ENCODE measurements around the gene RBM18. TPM values are rescaled to one million over a fixed set of nuclear protein-coding genes. Genes with fewer than 3 reads are reported as not detected.

The RBM18 gene, protein sequence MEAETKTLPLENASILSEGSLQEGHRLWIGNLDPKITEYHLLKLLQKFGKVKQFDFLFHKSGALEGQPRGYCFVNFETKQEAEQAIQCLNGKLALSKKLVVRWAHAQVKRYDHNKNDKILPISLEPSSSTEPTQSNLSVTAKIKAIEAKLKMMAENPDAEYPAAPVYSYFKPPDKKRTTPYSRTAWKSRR
- polyA plus RNA-seq: 16.2 TPM
- long read RNA-seq, donor 1, full-length matches to known transcripts: 7 of 7 reads
- long read RNA-seq, donor 1, partial matches to known transcripts: 0 of 7 reads
- long read RNA-seq, donor 1, other reads (novel, unspliced or antisense): 0 of 7 reads
- long read RNA-seq, donor 2, full-length matches to known transcripts: 10 of 114 reads
- long read RNA-seq, donor 2, partial matches to known transcripts: 104 of 114 reads
- long read RNA-seq, donor 2, other reads (novel, unspliced or antisense): 0 of 114 reads
- long read RNA-seq, donor 3: 0 reads
- long read RNA-seq, donor 4, full-length matches to known transcripts: 1 of 1 reads
- long read RNA-seq, donor 4, partial matches to known transcripts: 0 of 1 reads
- long read RNA-seq, donor 4, other reads (novel, unspliced or antisense): 0 of 1 reads
- long read RNA-seq, donor 5, full-length matches to known transcripts: 13 of 13 reads
- long read RNA-seq, donor 5, partial matches to known transcripts: 0 of 13 reads
- long read RNA-seq, donor 5, other reads (novel, unspliced or antisense): 0 of 13 reads
- long read RNA-seq, donor 6, full-length matches to known transcripts: 15 of 15 reads
- long read RNA-seq, donor 6, partial matches to known transcripts: 0 of 15 reads
- long read RNA-seq, donor 6, other reads (novel, unspliced or antisense): 0 of 15 reads
- long read RNA-seq, donor 7, full-length matches to known transcripts: 13 of 13 reads
- long read RNA-seq, donor 7, partial matches to known transcripts: 0 of 13 reads
- long read RNA-seq, donor 7, other reads (novel, unspliced or antisense): 0 of 13 reads
- long read RNA-seq, donor 8, full-length matches to known transcripts: 20 of 20 reads
- long read RNA-seq, donor 8, partial matches to known transcripts: 0 of 20 reads
- long read RNA-seq, donor 8, other reads (novel, unspliced or antisense): 0 of 20 reads
- long read RNA-seq, donor 9, full-length matches to known transcripts: 14 of 14 reads
- long read RNA-seq, donor 9, partial matches to known transcripts: 0 of 14 reads
- long read RNA-seq, donor 9, other reads (novel, unspliced or antisense): 0 of 14 reads
- long read RNA-seq, donor 10, full-length matches to known transcripts: 13 of 58 reads
- long read RNA-seq, donor 10, partial matches to known transcripts: 37 of 58 reads
- long read RNA-seq, donor 10, other reads (novel, unspliced or antisense): 8 of 58 reads
- long read RNA-seq, donor 11, full-length matches to known transcripts: 9 of 43 reads
- long read RNA-seq, donor 11, partial matches to known transcripts: 28 of 43 reads
- long read RNA-seq, donor 11, other reads (novel, unspliced or antisense): 6 of 43 reads

DNA sequence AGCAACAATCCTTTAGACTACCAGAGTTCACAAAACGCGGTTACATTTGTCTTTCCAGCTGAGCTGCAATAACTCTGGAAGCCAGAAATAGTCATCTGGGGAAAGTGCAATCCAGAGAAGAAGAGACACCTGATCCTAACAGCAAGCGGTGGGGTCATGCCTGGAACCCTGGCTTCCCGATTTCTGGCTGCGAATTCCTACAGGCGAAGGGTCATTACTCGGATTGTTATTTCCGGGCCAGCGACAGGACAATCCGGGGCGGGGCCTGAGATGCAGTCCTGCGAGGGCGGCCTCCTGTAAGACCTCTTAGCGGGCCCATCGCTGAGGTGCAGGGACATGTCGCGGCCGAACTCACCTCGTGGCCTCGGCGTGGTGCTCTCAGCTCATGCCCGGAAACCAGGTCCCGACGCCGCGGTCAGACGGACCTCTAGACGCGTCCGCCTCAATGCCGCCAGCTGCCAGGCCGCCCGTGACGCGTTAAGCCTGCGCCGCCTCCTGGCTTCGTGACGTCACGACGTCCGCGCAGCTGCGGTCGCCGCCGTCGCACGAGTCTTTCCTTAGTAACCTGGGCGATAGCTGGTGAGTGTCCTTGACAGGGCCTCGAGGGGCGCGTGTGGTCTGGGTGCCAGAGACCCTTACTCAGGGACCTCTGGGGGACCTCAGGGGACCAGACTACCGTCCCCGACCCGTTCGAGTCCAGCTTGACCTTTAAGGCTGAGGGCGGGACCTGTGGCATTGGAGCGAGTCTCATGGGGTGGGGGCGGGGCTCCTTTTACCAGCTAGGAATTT, at the start of gene RBM18, which contains the start of gene MRRF:
Gene RBM18, minus strand, starts transcription at position 481 of the 789 bp plus-strand sequence. CDS start 3,348 bp downstream, outside the sequence.
Gene MRRF, plus strand, starts transcription at position 523 of the 789 bp plus-strand sequence. CDS start 6,010 bp downstream, outside the sequence.
- no peaks in the 10 kb centered on the region for H3K27me3 ChIP-seq (ENCODE audit: control insufficient read depth, insufficient read depth, low read length)
- WGBS (ENCODE audit: insufficient coverage, low lambda C conversion rate): 0% methylated on average over 1 of the region's 60 CpGs
- H3K4me1 ChIP-seq (ENCODE audit: control insufficient read depth, insufficient read depth, low read length): peaks cover 17% of the 10 kb centered on the region

DNA sequence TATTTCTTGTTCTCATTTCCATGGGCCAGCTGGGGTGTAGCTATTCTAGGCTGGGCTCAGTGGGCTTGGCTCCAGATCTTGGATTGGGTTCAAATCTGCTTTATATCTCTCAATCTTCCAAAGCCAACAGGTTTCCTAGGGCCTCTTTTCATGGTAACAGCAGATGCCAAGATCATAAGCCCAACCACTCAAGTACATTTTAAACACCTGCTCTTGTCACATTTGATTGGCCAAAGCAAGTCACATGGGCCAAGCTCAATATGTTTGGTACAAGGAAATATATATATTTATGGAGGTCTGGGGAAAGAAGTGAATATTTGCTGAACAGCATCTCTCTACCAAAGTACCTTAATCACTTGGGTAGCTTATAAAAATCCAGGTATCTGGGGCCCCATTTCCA, 49.5 kb upstream of the RBM18 start:
- Histone ChIP-seq H3K36me3 (ENCODE audit: control insufficient read depth, insufficient read depth, low read length) (peaks cover 52% of the 10 kb centered on the region), H3K27ac (ENCODE audit: low read length) (no peak overlapping the region), H3K4me1 (ENCODE audit: control insufficient read depth, insufficient read depth, low read length) (no peaks in the 10 kb centered on the region), H3K27me3 (ENCODE audit: control insufficient read depth, insufficient read depth, low read length) (no peaks in the 10 kb centered on the region), H3K9me3 (ENCODE audit: control insufficient read depth, low read depth, low read length) (no peaks in the 10 kb centered on the region), H3K4me3 (ENCODE audit: low read length) (no peak overlapping the region)
- no peak for DNase-seq

More for the DNA sequence above, at the start of gene RBM18, which contains the start of gene MRRF:
- H3K4me3 ChIP-seq (ENCODE audit: low read length): peak within 1 kb of the TSS; percentile 79
- peak within 1 kb of the TSS; percentile 88 for H3K27ac ChIP-seq (ENCODE audit: low read length)
- DNase-seq: peak; percentile 95 to 98
- no peaks in the 10 kb centered on the region for H3K9me3 ChIP-seq (ENCODE audit: control insufficient read depth, low read depth, low read length)
- peaks cover 17% of the 10 kb centered on the region for H3K36me3 ChIP-seq (ENCODE audit: control insufficient read depth, insufficient read depth, low read length)

DNA sequence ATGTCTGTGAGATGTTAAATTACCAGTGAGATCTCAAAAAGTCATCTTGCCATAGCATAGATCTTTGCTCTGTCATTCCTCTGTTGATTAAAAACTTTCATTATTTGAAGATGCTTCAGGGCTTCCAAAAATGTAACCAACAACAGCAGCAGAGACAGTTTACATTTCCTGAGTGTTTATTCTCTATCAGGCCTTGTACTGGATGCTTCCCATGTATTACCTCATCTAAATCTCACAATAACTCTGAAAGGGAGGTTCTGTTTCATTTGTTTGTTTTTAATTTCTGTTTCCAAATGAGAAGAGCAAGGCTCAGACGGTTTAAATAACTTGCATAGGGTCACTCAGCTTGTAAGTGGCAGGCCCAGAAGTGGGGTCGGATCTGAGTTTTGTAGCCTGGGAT, 45.2 kb upstream of the RBM18 start:
- no peak for DNase-seq
- no peak overlapping the region for H3K4me3 ChIP-seq (ENCODE audit: low read length)
- peaks cover 70% of the 10 kb centered on the region for H3K36me3 ChIP-seq (ENCODE audit: control insufficient read depth, insufficient read depth, low read length)
- H3K9me3 ChIP-seq (ENCODE audit: control insufficient read depth, low read depth, low read length): no peaks in the 10 kb centered on the region
- no peaks in the 10 kb centered on the region for H3K4me1 ChIP-seq (ENCODE audit: control insufficient read depth, insufficient read depth, low read length)
- no peak overlapping the region for H3K27ac ChIP-seq (ENCODE audit: low read length)
- WGBS (ENCODE audit: insufficient coverage, low lambda C conversion rate): 83% methylated on average over 1 of the region's 2 CpGs
- H3K27me3 ChIP-seq (ENCODE audit: control insufficient read depth, insufficient read depth, low read length): no peaks in the 10 kb centered on the region

DNA sequence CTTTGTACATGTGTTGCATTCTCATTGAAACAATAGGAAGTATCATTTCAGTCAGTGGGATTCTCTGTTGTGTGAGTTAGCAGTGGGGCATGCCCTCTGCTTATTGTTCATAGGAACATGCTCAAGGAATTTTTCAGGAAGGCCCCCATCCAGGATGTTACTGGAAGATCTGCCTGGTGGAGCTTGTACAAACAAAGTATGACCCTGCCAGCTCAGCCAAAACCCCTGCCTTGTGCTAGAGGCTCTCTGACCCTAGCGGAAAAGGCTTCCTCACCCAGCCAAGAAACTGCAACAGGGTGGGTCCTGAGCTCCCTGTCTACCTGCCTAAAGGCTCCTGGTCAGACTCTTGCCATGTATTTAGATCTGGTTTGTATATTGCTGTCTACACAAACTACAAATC, 43.3 kb upstream of the RBM18 start:
- no peak for DNase-seq
- Histone ChIP-seq H3K9me3 (ENCODE audit: control insufficient read depth, low read depth, low read length) (no peaks in the 10 kb centered on the region), H3K27me3 (ENCODE audit: control insufficient read depth, insufficient read depth, low read length) (no peaks in the 10 kb centered on the region), H3K4me1 (ENCODE audit: control insufficient read depth, insufficient read depth, low read length) (no peaks in the 10 kb centered on the region), H3K36me3 (ENCODE audit: control insufficient read depth, insufficient read depth, low read length) (peaks cover 55% of the 10 kb centered on the region), H3K27ac (ENCODE audit: low read length) (no peak overlapping the region), H3K4me3 (ENCODE audit: low read length) (no peak overlapping the region)
- no CpG with 5 or more reads among the region's 1 CpG for whole genome bisulfite sequencing (ENCODE audit: insufficient coverage, low lambda C conversion rate)

DNA sequence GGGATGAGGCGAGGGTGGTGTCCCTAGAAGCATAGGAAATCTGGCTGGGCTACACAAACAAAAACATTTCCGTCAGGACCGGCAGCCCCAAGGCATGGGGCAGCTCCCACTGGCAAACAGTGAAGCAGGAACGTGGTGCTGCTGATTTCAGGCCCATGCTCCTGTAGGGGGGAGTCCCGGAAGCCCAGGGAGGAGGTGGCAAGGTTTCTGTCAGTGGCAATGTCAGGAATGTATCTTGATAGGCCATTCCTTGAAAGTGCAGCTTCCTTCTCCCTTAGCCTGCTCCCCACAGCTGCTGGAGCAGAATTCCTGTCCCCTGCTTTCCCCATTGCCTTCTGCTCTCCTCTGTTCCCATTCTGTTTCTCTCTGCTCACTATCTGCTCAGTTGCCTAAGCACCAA, 42.4 kb upstream of the RBM18 start:
- no peak for DNase-seq

DNA sequence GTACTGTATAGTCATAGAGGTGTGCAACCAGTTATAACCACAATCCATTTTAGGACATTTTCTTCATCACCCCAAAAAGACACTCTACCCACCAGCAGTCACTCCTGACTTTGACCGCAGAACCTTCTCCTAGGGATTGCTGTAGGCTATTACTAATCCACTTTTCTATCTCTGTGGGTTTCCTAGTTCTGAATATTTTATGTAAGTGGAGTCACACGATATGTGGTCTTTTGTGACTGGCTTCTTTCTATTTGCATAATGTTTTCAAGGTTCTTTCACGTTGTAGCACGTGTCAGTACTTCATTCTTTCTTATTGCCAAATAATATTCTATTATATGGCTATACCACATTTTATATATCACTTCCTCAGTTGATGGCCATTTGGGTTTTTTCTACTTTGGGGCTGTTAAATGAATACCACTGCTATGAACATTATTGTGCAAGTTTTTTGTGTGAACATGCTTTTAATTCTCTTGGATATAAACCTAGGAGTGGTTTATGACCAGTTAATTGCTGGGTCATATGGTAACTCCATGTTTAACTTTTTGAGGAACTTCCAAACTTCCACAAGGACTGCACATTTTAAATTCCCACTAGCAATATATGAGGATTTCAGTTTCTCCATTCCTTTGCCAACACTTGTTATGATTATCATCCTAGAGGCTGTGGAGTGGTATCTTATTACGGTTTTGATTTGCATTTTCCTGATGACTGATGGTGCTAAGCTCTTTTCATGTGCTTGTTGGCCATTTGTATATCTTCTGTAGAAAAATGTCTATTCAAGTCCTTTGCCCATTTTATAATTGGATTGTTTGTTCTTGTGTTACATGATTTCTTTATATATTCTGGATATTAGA, 37.8 kb upstream of the RBM18 start:
- Histone ChIP-seq H3K4me1 (ENCODE audit: control insufficient read depth, insufficient read depth, low read length) (no peaks in the 10 kb centered on the region), H3K9me3 (ENCODE audit: control insufficient read depth, low read depth, low read length) (no peaks in the 10 kb centered on the region), H3K27ac (ENCODE audit: low read length) (no peak overlapping the region), H3K4me3 (ENCODE audit: low read length) (no peak overlapping the region), H3K27me3 (ENCODE audit: control insufficient read depth, insufficient read depth, low read length) (no peaks in the 10 kb centered on the region), H3K36me3 (ENCODE audit: control insufficient read depth, insufficient read depth, low read length) (peaks cover 47% of the 10 kb centered on the region)
- DNase-seq: no peak
- whole genome bisulfite sequencing (ENCODE audit: insufficient coverage, low lambda C conversion rate): 78% methylated on average over 3 of the region's 5 CpGs

More for the DNA sequence above, 42.4 kb upstream of the RBM18 start:
- H3K36me3 ChIP-seq (ENCODE audit: control insufficient read depth, insufficient read depth, low read length): peaks cover 51% of the 10 kb centered on the region
- H3K9me3 ChIP-seq (ENCODE audit: control insufficient read depth, low read depth, low read length): no peaks in the 10 kb centered on the region
- no peak overlapping the region for H3K27ac ChIP-seq (ENCODE audit: low read length)
- H3K4me3 ChIP-seq (ENCODE audit: low read length): no peak overlapping the region
- no peaks in the 10 kb centered on the region for H3K27me3 ChIP-seq (ENCODE audit: control insufficient read depth, insufficient read depth, low read length)
- WGBS (ENCODE audit: insufficient coverage, low lambda C conversion rate): 100% methylated on average over 1 of the region's 5 CpGs
- no peaks in the 10 kb centered on the region for H3K4me1 ChIP-seq (ENCODE audit: control insufficient read depth, insufficient read depth, low read length)

DNA sequence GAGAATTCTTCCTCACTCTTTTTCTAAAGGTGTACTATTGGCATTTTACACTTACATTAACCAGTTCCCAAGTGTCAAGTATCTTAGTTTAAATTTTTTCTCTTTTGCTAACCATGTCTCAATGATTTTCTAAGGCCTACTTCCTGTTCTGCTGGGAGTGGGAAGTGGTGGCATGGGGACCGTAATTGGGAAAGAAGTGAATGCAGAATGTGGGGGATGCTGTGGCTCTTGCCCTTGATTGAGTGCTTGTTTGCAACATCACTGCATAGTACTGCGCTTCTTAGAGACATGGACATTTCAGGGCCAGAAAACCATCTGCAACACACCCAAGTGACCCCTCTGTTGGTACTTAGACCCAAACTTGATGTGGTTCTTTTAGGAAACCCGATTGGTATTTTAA, 32.9 kb upstream of the RBM18 start:
- H3K4me3 ChIP-seq (ENCODE audit: low read length): no peak overlapping the region
- WGBS (ENCODE audit: insufficient coverage, low lambda C conversion rate): no CpG with 5 or more reads among the region's 3 CpGs
- H3K27ac ChIP-seq (ENCODE audit: low read length): no peak overlapping the region
- no peak for DNase-seq
- H3K27me3 ChIP-seq (ENCODE audit: control insufficient read depth, insufficient read depth, low read length): no peaks in the 10 kb centered on the region
- H3K4me1 ChIP-seq (ENCODE audit: control insufficient read depth, insufficient read depth, low read length): no peaks in the 10 kb centered on the region
- no peaks in the 10 kb centered on the region for H3K9me3 ChIP-seq (ENCODE audit: control insufficient read depth, low read depth, low read length)
- peaks cover 49% of the 10 kb centered on the region for H3K36me3 ChIP-seq (ENCODE audit: control insufficient read depth, insufficient read depth, low read length)

DNA sequence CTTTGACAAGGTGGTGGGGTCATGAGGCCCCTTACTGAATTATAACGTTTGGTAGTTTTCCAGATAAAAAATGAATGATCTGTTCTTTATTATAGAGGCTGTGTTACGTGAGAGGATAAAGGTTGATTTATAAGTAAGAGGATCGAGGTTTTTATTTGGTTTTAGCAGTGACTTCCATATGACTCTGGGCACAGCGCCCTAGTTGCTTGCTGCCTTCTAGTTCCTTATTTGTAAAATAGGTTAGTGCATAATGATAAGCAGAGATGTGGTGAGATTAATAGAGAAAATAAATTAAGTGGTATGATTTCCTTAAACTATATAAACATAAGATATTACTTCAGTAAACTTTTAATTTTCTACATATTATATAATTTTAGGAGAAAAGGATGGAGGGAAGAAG, 29.9 kb upstream of the RBM18 start:
- H3K9me3 ChIP-seq (ENCODE audit: control insufficient read depth, low read depth, low read length): no peaks in the 10 kb centered on the region
- no peaks in the 10 kb centered on the region for H3K4me1 ChIP-seq (ENCODE audit: control insufficient read depth, insufficient read depth, low read length)
- WGBS (ENCODE audit: insufficient coverage, low lambda C conversion rate): 83% methylated on average over 2 of the region's 4 CpGs
- H3K36me3 ChIP-seq (ENCODE audit: control insufficient read depth, insufficient read depth, low read length): peaks cover 57% of the 10 kb centered on the region
- no peak overlapping the region for H3K27ac ChIP-seq (ENCODE audit: low read length)
- DNase-seq: no peak
- H3K4me3 ChIP-seq (ENCODE audit: low read length): no peak overlapping the region
- H3K27me3 ChIP-seq (ENCODE audit: control insufficient read depth, insufficient read depth, low read length): no peaks in the 10 kb centered on the region
